Endothelial cell of umbilical vein (primary cell): ENCODE data around the gene TTL.

Experiments used
- JUN ChIP-seq: IDR thresholded peaks from 2 replicates; pipeline ENCODE4 v1.6.1; 2011; ENCODE audit warnings: borderline replicate concordance, low read depth; ENCODE audit not compliant: insufficient read length, insufficient read depth
- TF ChIP-seq, protein P1 (sequence below), 2 donors: IDR thresholded peaks; 1 replicate in 1 of 2; 2 replicates in 1 of 2; pipeline ENCODE4 v1.5.1; 2011; ENCODE audit warnings: low read length in 2 of 2, mild to moderate bottlenecking in 2 of 2, moderate library complexity in 2 of 2, control low read depth in 1 of 2, inconsistent platforms in 1 of 2, low read depth in 1 of 2; ENCODE audit not compliant: insufficient read depth in 1 of 2; ENCODE audit errors: extremely low read depth in 1 of 2

DNA sequence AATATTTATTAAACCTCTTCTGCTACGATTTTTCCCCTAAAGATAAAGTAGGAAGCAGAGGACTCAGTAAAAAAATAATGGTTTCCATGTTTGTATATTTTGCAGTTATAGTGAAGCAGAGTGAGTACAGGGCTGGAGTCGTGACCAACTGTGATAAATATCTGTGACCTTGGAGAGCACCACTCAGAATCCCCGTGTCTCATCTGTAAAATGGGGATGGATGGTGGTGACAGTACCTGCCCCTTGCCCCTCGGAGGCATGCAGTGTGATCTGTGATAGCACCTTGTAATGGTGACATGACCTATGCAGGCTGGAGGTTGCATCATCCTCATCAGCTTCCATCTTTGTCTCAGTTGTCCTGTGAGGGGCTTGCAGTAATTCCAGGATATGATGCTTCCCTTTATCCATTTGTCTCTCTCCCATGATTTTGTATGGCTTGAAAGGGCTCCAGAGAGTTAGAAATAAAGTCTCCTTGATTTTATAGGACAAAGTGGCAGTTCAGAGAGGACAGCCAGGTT lies 5.5 kb downstream of the TTL start:
- no peak for TF ChIP-seq JUN
- TF ChIP-seq, protein P1, sequence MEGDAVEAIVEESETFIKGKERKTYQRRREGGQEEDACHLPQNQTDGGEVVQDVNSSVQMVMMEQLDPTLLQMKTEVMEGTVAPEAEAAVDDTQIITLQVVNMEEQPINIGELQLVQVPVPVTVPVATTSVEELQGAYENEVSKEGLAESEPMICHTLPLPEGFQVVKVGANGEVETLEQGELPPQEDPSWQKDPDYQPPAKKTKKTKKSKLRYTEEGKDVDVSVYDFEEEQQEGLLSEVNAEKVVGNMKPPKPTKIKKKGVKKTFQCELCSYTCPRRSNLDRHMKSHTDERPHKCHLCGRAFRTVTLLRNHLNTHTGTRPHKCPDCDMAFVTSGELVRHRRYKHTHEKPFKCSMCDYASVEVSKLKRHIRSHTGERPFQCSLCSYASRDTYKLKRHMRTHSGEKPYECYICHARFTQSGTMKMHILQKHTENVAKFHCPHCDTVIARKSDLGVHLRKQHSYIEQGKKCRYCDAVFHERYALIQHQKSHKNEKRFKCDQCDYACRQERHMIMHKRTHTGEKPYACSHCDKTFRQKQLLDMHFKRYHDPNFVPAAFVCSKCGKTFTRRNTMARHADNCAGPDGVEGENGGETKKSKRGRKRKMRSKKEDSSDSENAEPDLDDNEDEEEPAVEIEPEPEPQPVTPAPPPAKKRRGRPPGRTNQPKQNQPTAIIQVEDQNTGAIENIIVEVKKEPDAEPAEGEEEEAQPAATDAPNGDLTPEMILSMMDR (IDR thresholded peaks at IDR 0.05; ENCODE audit: extremely low read depth in 1 of 2, insufficient read depth in 1 of 2, low read depth in 1 of 2, low read length in 2 of 2), result no peak
